Activated CD4-positive, alpha-beta T cell treated with anti-CD3 and anti-CD28 coated beads for 36 hours (primary cell): Measurements from ENCODE around the gene CASKIN2. TPM values are rescaled to one million over a fixed set of nuclear protein-coding genes. Genes with fewer than 3 reads are reported as not detected.

ENCODE experiments used
- ATAC-seq: fragments of 200-7000 bp; cut with Tn5 transposase; one replicate; pipeline ENCODE4 v1.10.0; 2021; ENCODE audit warnings: mild to moderate bottlenecking, moderate library complexity
- CTCF ChIA-PET: fragments of 350-600 bp; sonication (Branson Sonifier 250); formaldehyde crosslinking; loops from one replicate; lab custom pipeline; 2021; ENCODE audit warnings: antibody characterized with exemption; lab: Charles Lee
- POLR2A ChIA-PET: fragments of 350-600 bp; sonication (Branson Sonifier 250); formaldehyde crosslinking; loops from one replicate; lab custom pipeline; 2021; ENCODE audit warnings: antibody characterized with exemption, inconsistent platforms; lab: Charles Lee
- DNase-seq: peaks from one replicate; pipeline ENCODE4 v3.0.0-alpha.2; 2020
- H3K27ac Mint-ChIP-seq: one replicate; pipeline ENCODE4 v1.8.0; 2021; ENCODE audit warnings: mixed read lengths
- H3K27me3 Mint-ChIP-seq: one replicate; pipeline ENCODE4 v1.8.0; 2021; ENCODE audit warnings: mixed read lengths
- H3K36me3 Mint-ChIP-seq: one replicate; pipeline ENCODE4 v1.8.0; 2021; ENCODE audit warnings: low read depth, mixed read lengths
- H3K4me1 Mint-ChIP-seq: one replicate; pipeline ENCODE4 v1.8.0; 2021; ENCODE audit warnings: mixed read lengths
- H3K4me3 Mint-ChIP-seq: one replicate; pipeline ENCODE4 v1.8.0; 2021; ENCODE audit warnings: mild to moderate bottlenecking, moderate library complexity, mixed read lengths
- H3K9me3 Mint-ChIP-seq: one replicate; pipeline ENCODE4 v1.8.0; 2021; ENCODE audit warnings: low read depth, mixed read lengths
- intact Hi-C, 2 experiments: fragments of 100-400 bp; cut with DNase I in 1 of 2; cut with micrococcal nuclease in 1 of 2; formaldehyde crosslinking; loops; one replicate each; pipeline versions ENCODE4 v1.14.2 to v1.15.1; 2022 to 2024; cut with DNase I, micrococcal nuclease
- total RNA-seq, 2 experiments: library from RNA; stranded (reverse); gene quantifications; one replicate each; pipeline ENCODE4 v1.2.3, GENCODE V29; 2021

The CASKIN2 gene
- total RNA-seq, 2 experiments from 2014 or later, result 2.9 to 3.0 TPM

DNA sequence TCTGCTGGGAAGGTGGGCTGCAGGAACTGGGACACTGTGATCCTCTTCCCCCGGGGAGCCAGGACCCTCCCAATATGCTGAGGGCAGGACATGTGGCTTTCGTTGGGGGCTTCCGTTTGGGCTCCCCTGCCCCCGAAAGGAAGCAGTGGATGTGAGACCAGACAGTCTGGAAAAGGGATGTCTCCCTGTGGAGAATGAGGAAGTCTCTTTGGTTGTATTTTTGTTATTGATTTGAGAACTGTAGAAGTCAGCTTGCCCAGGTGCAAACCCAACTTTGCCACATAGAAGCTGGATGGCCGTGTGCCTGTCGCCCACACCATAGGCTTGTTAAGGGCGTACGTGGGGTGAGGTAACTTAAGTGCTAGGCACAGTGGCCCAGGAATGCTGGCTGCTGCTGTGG, 28.9 kb upstream of the CASKIN2 start:
- intact Hi-C loops, result no loop called here
- Mint-ChIP-seq H3K9me3 (no peaks in the 10 kb centered on the region), H3K27ac (no peak overlapping the region), H3K4me1 (no peaks in the 10 kb centered on the region), H3K4me3 (no peak overlapping the region), H3K27me3 (no peaks in the 10 kb centered on the region), H3K36me3 (no peaks in the 10 kb centered on the region)
- DNase-seq, result no peak
- no peak for ATAC-seq
- CTCF ChIA-PET, result no interaction called here
- POLR2A ChIA-PET, result interaction anchor here (0.5 kb wide), 1 partner anchor 89 kb away, joined by 3 read pairs; the partner anchor contains the start of gene SMIM5

DNA sequence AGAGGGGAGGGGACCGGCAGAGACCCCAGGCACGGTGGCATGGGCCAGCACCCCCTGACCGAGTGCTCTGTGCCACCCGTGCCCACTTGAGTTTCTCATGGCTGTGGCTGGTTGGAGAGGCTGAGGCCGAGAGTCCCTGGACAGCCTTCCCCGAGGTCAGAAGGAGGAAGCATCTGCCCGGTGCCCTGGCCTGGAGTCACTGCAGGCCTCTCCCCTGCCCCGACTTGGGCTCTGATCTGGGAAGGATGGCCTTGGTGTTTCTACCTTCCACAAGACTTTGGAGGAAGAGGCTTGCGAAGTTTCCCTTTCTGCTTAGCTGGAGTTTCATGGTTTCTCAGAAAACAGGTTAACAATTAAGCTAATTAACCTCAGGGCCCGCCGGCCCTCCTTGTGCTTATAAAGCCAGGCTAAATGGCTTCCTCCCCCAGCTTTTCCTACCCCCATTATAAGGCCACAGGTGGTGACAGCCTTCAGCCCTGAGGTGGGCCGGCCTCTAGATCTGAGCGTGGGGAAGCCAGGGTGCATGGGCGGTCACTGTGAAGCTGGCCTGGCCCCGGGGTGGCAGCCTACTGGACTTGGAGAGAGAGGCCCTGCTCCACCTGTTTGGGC, 27.5 kb upstream of the CASKIN2 start:
- intact Hi-C loops, result no loop called here
- H3K36me3 Mint-ChIP-seq, result no peaks in the 10 kb centered on the region
- H3K27me3 Mint-ChIP-seq, result no peaks in the 10 kb centered on the region
- ATAC-seq (no peak), DNase-seq (no peak)
- no peak overlapping the region for H3K4me3 Mint-ChIP-seq
- POLR2A ChIA-PET, result interaction anchor here (0.7 kb wide), 1 partner anchor 58 kb away, joined by 3 read pairs; no protein-coding TSS in a partner anchor
- H3K4me1 Mint-ChIP-seq, result no peaks in the 10 kb centered on the region
- CTCF ChIA-PET, result interaction anchor here (0.6 to 1.5 kb wide), 2 partner anchors 78 to 90 kb away, joined by 3 to 4 read pairs; partner anchors contain the start of gene SMIM5
- H3K27ac Mint-ChIP-seq, result no peak overlapping the region
- no peaks in the 10 kb centered on the region for H3K9me3 Mint-ChIP-seq

DNA sequence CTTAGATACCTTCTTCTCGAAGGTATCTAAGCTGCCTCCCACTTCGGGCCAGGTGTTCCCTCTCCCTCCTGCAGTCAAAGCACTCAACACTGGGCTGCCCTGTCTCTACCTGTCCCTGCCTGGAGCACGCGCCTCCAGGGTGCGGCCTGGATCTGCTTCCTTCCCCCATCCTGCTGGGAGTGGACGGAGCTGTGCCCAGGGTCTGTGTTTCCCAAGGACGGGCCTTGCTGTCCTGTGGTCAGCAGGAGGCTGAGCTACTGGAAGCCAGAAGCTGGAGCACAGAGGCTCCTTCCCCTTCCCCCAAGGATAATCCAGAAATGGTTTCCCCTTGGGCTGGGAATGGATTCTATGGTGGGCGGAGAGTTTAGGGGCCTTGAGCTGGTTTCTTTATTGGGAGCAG, 26.9 kb upstream of the CASKIN2 start:
- Mint-ChIP-seq H3K9me3 (no peaks in the 10 kb centered on the region), H3K4me3 (no peak overlapping the region), H3K27ac (no peak overlapping the region), H3K4me1 (no peaks in the 10 kb centered on the region), H3K36me3 (no peaks in the 10 kb centered on the region), H3K27me3 (no peaks in the 10 kb centered on the region)
- intact Hi-C loops, result no loop called here
- POLR2A ChIA-PET, result interaction anchor here (0.7 kb wide), 1 partner anchor 59 kb away, joined by 3 read pairs; no protein-coding TSS in a partner anchor
- ATAC-seq (no peak), DNase-seq (no peak)
- CTCF ChIA-PET, result interaction anchor here (1.5 kb wide), 1 partner anchor 91 kb away, joined by 4 read pairs; the partner anchor contains the start of gene SMIM5

DNA sequence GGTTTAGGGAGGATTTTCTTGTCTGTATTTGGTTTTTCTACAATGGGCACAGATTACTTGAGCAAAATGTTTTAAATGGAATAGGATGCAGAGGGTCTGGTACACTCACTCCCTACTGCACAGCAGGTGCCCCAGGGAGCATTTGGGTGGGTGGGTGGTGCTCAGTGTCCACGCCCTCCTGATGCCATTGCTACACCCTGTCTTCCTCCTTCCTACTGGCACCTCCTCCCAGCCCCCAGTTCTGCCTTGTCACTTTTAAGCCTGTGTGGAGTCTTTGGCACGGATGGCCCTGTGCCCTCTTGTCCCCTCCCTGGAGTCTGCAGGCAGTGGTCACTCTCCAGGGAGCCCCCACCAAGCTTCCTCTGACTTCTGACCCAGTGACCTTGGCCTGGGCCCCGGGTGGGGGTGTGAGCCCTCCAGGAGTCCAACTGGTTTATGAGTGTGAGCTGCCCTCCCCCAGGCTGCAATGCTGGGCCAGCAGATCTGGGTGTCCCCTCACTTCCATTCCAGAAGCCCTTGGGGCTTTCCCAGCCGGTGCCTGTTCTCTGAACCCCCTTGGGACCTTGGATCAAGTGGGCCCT, 25.7 kb upstream of the CASKIN2 start:
- H3K4me1 Mint-ChIP-seq, result no peaks in the 10 kb centered on the region
- ChIA-PET POLR2A (no interaction called here), CTCF (no interaction called here)
- intact Hi-C loops, result no loop called here
- no peak for ATAC-seq
- H3K4me3 Mint-ChIP-seq, result no peak overlapping the region
- H3K27ac Mint-ChIP-seq, result no peak overlapping the region
- no peaks in the 10 kb centered on the region for H3K9me3 Mint-ChIP-seq
- H3K27me3 Mint-ChIP-seq, result no peaks in the 10 kb centered on the region
- no peak for DNase-seq
- H3K36me3 Mint-ChIP-seq, result no peaks in the 10 kb centered on the region

DNA sequence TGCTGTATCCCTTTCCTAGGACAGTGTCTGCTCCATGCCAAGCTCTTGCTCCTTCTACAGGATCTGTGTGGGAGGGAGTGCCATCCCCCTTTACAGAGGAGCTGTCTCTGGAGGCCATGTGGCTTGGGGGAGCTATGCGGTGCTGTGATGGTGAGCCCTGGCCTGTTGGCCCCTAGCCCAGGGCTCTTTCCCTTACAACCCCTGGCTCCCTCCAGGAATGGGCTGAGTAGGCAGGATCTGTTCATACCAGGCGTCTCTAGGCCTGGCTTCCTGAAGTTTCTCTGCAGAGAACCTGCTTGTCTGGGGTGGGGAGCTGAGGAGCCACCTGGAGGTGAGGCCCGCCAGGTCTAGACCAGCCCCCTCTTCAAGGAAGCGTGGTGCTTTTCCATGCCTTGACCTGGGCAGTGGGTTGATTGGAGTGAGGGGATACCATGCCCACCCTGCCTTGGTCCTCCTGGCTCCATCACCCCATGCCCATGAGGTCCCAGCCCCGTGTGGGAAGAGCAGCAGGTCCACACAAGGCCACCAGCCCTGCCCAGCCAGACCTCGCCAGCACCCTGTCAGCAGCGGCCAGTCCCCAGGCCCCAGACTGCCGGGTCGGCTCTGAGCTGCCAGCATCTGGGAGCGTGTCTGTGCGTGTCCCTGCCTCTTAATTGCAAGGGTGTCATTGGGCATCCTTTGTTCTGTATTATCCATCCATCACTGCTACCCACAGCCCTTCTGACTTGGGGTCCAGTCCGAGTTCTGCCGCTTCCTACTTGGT, 24.8 kb upstream of the CASKIN2 start:
- DNase-seq (no peak), ATAC-seq (no peak)
- Mint-ChIP-seq H3K27ac (no peak overlapping the region), H3K27me3 (no peaks in the 10 kb centered on the region), H3K4me1 (peaks cover 8% of the 10 kb centered on the region), H3K36me3 (no peaks in the 10 kb centered on the region), H3K4me3 (no peak overlapping the region), H3K9me3 (no peaks in the 10 kb centered on the region)
- CTCF ChIA-PET, result interaction anchor here (0.8 kb wide), 1 partner anchor 213 kb away, joined by 3 read pairs; no protein-coding TSS in a partner anchor
- POLR2A ChIA-PET, result interaction anchor here (0.6 kb wide), 1 partner anchor 18 kb away, joined by 3 read pairs; no protein-coding TSS in a partner anchor
- intact Hi-C loops, result no loop called here

DNA sequence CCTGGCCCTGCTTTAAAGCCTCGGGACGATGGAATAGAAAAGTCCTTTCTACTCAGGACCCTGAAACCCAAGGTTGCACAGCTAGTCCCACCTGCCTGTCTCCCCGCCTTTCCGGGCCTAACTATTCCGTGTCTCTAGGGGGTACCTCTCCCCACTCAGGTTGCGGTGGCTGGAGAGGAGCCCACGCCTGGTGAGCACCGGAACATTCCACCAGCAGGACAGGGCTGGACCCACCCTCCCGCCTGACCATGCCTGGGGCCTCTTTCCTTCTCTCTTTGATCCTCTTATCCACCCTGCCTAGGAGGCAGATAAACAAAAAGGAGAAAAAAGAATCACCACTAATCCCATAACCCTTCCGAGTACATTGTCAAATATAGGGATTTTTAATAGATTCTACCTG, 21.0 kb upstream of the CASKIN2 start:
- ChIA-PET POLR2A (no interaction called here), CTCF (interaction anchor here (0.8 kb wide), 1 partner anchor 17 kb away, joined by 3 read pairs; no protein-coding TSS in a partner anchor)
- no peak for ATAC-seq
- no peak for DNase-seq
- Mint-ChIP-seq H3K9me3 (no peaks in the 10 kb centered on the region), H3K27ac (no peak overlapping the region), H3K4me3 (no peak overlapping the region), H3K36me3 (peaks cover 4% of the 10 kb centered on the region), H3K4me1 (peaks cover 18% of the 10 kb centered on the region), H3K27me3 (no peaks in the 10 kb centered on the region)
- intact Hi-C loops, result no loop called here

DNA sequence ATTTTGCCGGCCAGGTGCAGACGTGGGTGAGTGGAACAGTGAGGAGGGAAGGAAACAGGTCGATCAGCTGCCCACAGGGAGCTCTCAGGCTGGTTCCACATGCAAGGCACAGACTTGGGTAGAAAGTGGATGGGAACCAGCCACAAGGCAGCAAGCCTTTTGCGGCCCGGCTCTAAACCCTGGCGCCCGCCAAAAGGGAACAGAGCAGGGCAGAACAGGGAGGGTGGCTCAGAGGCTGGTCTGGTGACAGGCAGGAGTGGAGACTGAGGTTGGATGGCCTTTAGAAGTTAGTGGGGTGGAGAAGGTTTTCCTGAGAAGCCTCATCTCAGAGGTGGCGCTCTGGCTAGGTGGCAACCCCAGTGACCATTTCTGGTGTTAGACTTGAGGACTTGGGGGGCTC, 20.5 kb upstream of the CASKIN2 start:
- ATAC-seq (no peak), DNase-seq (no peak)
- Mint-ChIP-seq H3K4me3 (no peak overlapping the region), H3K4me1 (peaks cover 18% of the 10 kb centered on the region), H3K27ac (peak overlapping the region; percentile 88), H3K9me3 (no peaks in the 10 kb centered on the region), H3K36me3 (peaks cover 4% of the 10 kb centered on the region), H3K27me3 (no peaks in the 10 kb centered on the region)
- intact Hi-C loops, result no loop called here
- ChIA-PET CTCF (interaction anchor here (0.8 to 2.3 kb wide), 4 partner anchors 11 to 80 kb away, joined by 3 to 13 read pairs (median 4); partner anchors contain the start of gene TSEN54), POLR2A (interaction anchor here (0.6 kb wide), 2 partner anchors 114 to 251 kb away, joined by 5 to 6 read pairs; no protein-coding TSS in a partner anchor)

DNA sequence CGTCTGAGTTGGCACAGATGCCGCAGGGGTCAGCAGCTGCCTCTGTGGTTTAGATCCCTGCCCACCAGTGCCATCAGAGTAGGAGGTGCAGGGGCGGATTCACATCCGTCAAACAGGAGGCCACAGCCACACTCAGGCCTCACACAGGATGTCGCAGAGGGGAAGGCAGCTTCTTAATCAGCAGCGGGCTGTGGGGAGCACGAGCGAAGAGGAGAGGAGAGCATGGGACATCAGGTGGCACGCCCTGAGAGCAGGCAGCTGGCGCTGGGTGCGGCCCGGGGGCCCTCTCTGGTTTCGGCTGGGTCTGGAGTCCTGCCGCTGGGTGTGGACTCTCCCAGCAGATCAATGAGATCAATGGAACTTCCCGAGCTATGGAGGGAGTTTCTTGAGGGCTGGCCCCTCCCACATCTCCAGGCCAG, 19.8 kb upstream of the CASKIN2 start:
- ChIA-PET CTCF (interaction anchor here (0.7 to 2.3 kb wide), 5 partner anchors 11 to 80 kb away, joined by 3 to 13 read pairs (median 4); partner anchors contain the start of gene TSEN54), POLR2A (interaction anchor here (0.6 kb wide), 3 partner anchors 103 to 252 kb away, joined by 4 to 6 read pairs (median 5); no protein-coding TSS in a partner anchor)
- intact Hi-C loops, result no loop called here
- H3K27me3 Mint-ChIP-seq, result no peaks in the 10 kb centered on the region
- ATAC-seq (peak; percentile 99), DNase-seq (peak; percentile 82)
- H3K9me3 Mint-ChIP-seq, result no peaks in the 10 kb centered on the region
- peak overlapping the region; percentile 44 for H3K4me3 Mint-ChIP-seq
- H3K4me1 Mint-ChIP-seq, result peaks cover 18% of the 10 kb centered on the region
- H3K27ac Mint-ChIP-seq, result peak overlapping the region; percentile 88
- H3K36me3 Mint-ChIP-seq, result peaks cover 4% of the 10 kb centered on the region

DNA sequence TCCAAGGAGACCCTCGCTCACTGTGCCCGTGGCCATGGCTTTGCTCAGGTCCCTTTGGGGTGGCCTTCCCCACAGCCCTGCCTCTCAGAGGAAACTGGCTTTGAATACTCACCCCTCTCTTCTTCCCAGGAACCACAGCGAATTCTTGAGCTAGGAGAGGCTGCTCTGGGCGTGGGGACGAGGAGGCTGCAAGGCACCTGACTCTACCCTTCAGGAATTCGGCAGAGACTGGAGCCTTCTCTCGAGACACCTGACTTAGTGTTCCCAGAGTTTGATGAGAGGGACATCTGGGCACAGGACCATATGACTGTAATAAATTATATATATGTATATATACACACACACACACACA, 16.4 kb upstream of the CASKIN2 start:
- no peaks in the 10 kb centered on the region for H3K27me3 Mint-ChIP-seq
- CTCF ChIA-PET, result interaction anchor here (1.0 kb wide), 1 partner anchor 15 kb away, joined by 3 read pairs; the partner anchor contains the start of gene TSEN54
- no peak for DNase-seq
- peaks cover 23% of the 10 kb centered on the region for H3K4me1 Mint-ChIP-seq
- no peak overlapping the region for H3K27ac Mint-ChIP-seq
- H3K36me3 Mint-ChIP-seq, result peaks cover 4% of the 10 kb centered on the region
- no peak overlapping the region for H3K4me3 Mint-ChIP-seq
- H3K9me3 Mint-ChIP-seq, result no peaks in the 10 kb centered on the region
- intact Hi-C loops, result no loop called here
- POLR2A ChIA-PET, result no interaction called here
- no peak for ATAC-seq

DNA sequence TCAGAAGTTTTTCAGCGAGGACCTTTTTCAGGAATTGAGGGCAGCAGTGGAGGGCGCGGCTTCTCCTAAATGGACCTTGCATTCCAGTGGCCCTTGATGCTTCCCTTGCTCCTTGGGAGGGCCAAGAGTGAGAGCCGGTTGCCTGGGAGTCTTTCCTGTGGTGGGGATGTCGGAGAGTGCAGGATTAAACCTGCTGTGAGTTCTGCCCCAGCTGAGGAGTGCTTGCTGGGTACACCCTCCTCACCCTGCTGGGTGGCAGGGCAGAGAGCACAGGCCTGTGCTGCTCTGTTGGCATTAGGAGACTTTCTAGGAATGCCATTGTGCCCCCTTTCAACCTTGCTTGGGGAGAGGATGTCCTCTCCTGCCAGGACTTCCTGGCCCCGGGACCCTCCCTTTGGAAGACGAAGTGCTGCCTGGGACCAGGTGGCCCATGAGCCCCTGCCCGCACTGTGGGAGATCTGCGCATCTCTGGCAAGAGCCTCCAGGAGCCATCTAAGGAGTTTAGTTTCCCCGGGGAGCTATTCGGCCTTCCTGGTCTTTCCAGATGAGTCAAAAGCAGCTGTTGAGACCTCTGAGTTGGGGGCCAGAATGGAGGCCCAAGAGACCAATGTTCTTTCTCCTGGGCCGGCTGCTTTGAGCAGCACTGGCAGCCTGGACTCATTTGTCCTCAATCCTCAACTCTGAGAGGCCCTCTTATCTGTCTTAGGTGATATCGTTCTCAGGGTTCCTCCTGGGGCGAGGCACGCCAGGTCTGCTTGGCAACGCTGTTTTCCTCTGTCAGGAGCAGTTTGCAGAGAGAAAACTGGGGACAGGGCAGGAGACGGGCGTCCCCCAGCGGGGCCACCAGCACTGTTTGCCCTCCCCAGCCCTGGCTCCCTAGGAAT, 15.7 kb upstream of the CASKIN2 start:
- Mint-ChIP-seq H3K27me3 (no peaks in the 10 kb centered on the region), H3K36me3 (peaks cover 4% of the 10 kb centered on the region), H3K27ac (no peak overlapping the region), H3K4me3 (no peak overlapping the region), H3K4me1 (peaks cover 28% of the 10 kb centered on the region), H3K9me3 (no peaks in the 10 kb centered on the region)
- ATAC-seq, result no peak
- ChIA-PET POLR2A (interaction anchor here (0.7 kb wide), 1 partner anchor 665 kb away, joined by 3 read pairs; no protein-coding TSS in a partner anchor), CTCF (interaction anchor here (0.5 to 1.0 kb wide), 2 partner anchors 15 to 119 kb away, joined by 3 read pairs; partner anchors contain the start of gene TSEN54)
- intact Hi-C loops, result no loop called here
- DNase-seq, result no peak
